SW480 (cell line): Measurements from ENCODE around the gene ISLR2.
A peak's percentile ranks its signal among the peaks of the same experiment; 100 is the strongest.
"Not testable (repeated sequence)": the region's sequence is repeated elsewhere in the genome, so short reads cannot be mapped to it uniquely, and the experiment has no call there.

Experiments
- DNase-seq: peaks from one replicate; pipeline ENCODE4 v3.0.0-alpha.2; 2016; ENCODE audit warnings: low spot score

The ISLR2 gene

GRCh38 chr15:74156678-74157411 is 26.5 kb downstream of the ISLR2 start:
- no peak for DNase-seq

- DNase-seq, result no peak
These were observed 27.8 kb downstream of the ISLR2 start for GRCh38 chr15:74157868-74158827.

- no peak for DNase-seq
These were observed 28.7 kb downstream of the ISLR2 start for GRCh38 chr15:74158855-74159650.

GRCh38 chr15:74159773-74160172 is 29.4 kb downstream of the ISLR2 start:
- DNase-seq, result no peak

GRCh38 chr15:74160390-74160789 is 30.0 kb downstream of the ISLR2 start:
- not testable (repeated sequence) for DNase-seq

- not testable (repeated sequence) for DNase-seq
These were observed 31.8 kb downstream of the ISLR2 start for GRCh38 chr15:74162195-74162536.

GRCh38 chr15:74165461-74165860 is 35.1 kb downstream of the ISLR2 start:
- DNase-seq, result no peak

GRCh38 chr15:74167891-74168331 is 37.5 kb downstream of the ISLR2 start:
- DNase-seq, result no peak

GRCh38 chr15:74168711-74169126 is 38.3 kb downstream of the ISLR2 start:
- DNase-seq, result no peak

GRCh38 chr15:74170071-74170844 is 39.9 kb downstream of the ISLR2 start:
- DNase-seq, result no peak

- DNase-seq, result no peak
These were observed 40.6 kb downstream of the ISLR2 start for GRCh38 chr15:74170875-74171578.

- no peak for DNase-seq
These were observed 41.7 kb downstream of the ISLR2 start for GRCh38 chr15:74171965-74172541.

- DNase-seq, result no peak
These were observed 42.5 kb downstream of the ISLR2 start for GRCh38 chr15:74172701-74173379.

- DNase-seq, result peak; percentile 17
These were observed 43.2 kb downstream of the ISLR2 start, which contains the start of gene ISLR for GRCh38 chr15:74173380-74174218. Gene ISLR (plus strand): TSS chr15:74173710. CDS start chr15:74174859, 1,149 bp downstream.

- peak; percentile 17 for DNase-seq
These were observed 44.0 kb downstream of the ISLR2 start for GRCh38 chr15:74174219-74174957.

- no peak for DNase-seq
These were observed 44.5 kb downstream of the ISLR2 start for GRCh38 chr15:74174958-74175253.

- no peak for DNase-seq
These were observed 45.1 kb downstream of the ISLR2 start for GRCh38 chr15:74175271-74176191.
